HG03469 (cell line): ENCODE measurements around the gene TRIP13.

Experiments used
- ATAC-seq: cut with Tn5 transposase; IDR thresholded peaks from one replicate; pipeline ENCODE4 v1.9.1; 2021; ENCODE audit warnings: mild to moderate bottlenecking, moderate library complexity, moderate number of reproducible peaks; ENCODE audit not compliant: unreplicated experiment

TRIP13 gene

GRCh38 chr5:949815-950560, 57.3 kb downstream of the TRIP13 start:
- ATAC-seq, result no peak

GRCh38 chr5:951940-952596, 59.4 kb downstream of the TRIP13 start:
- no peak for ATAC-seq

GRCh38 chr5:952597-953271, 60.0 kb downstream of the TRIP13 start:
- ATAC-seq, result no peak

- ATAC-seq, result no peak
Observed at GRCh38 chr5:953535-954449, 61.1 kb downstream of the TRIP13 start.

- ATAC-seq, result no peak
Observed at GRCh38 chr5:955886-956761, 63.4 kb downstream of the TRIP13 start.

- no peak for ATAC-seq
Observed at GRCh38 chr5:956941-957747, 64.5 kb downstream of the TRIP13 start.

- ATAC-seq, result no peak
Observed at GRCh38 chr5:957748-958485, 65.2 kb downstream of the TRIP13 start.

- ATAC-seq, result no peak
Observed at GRCh38 chr5:958701-959571, 66.3 kb downstream of the TRIP13 start.

- no peak for ATAC-seq
Observed at GRCh38 chr5:959581-960531, 67.2 kb downstream of the TRIP13 start.

GRCh38 chr5:960551-960950, 67.9 kb downstream of the TRIP13 start:
- ATAC-seq, result no peak

GRCh38 chr5:961002-961710, 68.5 kb downstream of the TRIP13 start:
- ATAC-seq, result no peak

- ATAC-seq, result no peak
Observed at GRCh38 chr5:961711-962240, 69.1 kb downstream of the TRIP13 start.

- ATAC-seq, result no peak
Observed at GRCh38 chr5:962386-962785, 69.7 kb downstream of the TRIP13 start.

- ATAC-seq, result no peak
Observed at GRCh38 chr5:962801-963200, 70.1 kb downstream of the TRIP13 start.

- no peak for ATAC-seq
Observed at GRCh38 chr5:963310-963672, 70.6 kb downstream of the TRIP13 start.
